Measurements from ENCODE around the gene LMX1B.
"Not testable (repeated sequence)": the region's sequence is repeated elsewhere in the genome, so short reads cannot be mapped to it uniquely, and the experiment has no call there.

The LMX1B gene

GRCh38 chr9:126613651-126614050 is at the start of gene LMX1B:
TSS of gene LMX1B (plus strand) at chr9:126613928. CDS start at chr9:126614450, 522 bp downstream.
- no peak for DNase-seq

GRCh38 chr9:126564128-126564527 is 49.6 kb upstream of the LMX1B start:
- no peak for DNase-seq

GRCh38 chr9:126564716-126565115 is 49.0 kb upstream of the LMX1B start:
- DNase-seq, result no peak

GRCh38 chr9:126565336-126566128 is 48.2 kb upstream of the LMX1B start:
- no peak for DNase-seq

- no peak for DNase-seq
Observed at GRCh38 chr9:126569036-126569435, 44.7 kb upstream of the LMX1B start.

GRCh38 chr9:126578029-126578428 is 35.7 kb upstream of the LMX1B start:
- no peak for DNase-seq

GRCh38 chr9:126580319-126580718 is 33.4 kb upstream of the LMX1B start:
- not testable (repeated sequence) for DNase-seq

- no peak for DNase-seq
Observed at GRCh38 chr9:126581893-126582292, 31.8 kb upstream of the LMX1B start.

GRCh38 chr9:126582427-126582826 is 31.3 kb upstream of the LMX1B start:
- DNase-seq, result no peak

GRCh38 chr9:126583144-126583760 is 30.5 kb upstream of the LMX1B start:
- no peak for DNase-seq

GRCh38 chr9:126584611-126585010 is 29.1 kb upstream of the LMX1B start:
- DNase-seq, result no peak

GRCh38 chr9:126586236-126586635 is 27.5 kb upstream of the LMX1B start:
- no peak for DNase-seq

- no peak for DNase-seq
Observed at GRCh38 chr9:126587187-126588185, 26.2 kb upstream of the LMX1B start.

GRCh38 chr9:126588491-126589168 is 25.1 kb upstream of the LMX1B start:
- DNase-seq, result no peak

GRCh38 chr9:126589349-126589748 is 24.4 kb upstream of the LMX1B start:
- DNase-seq, result no peak

- no peak for DNase-seq
Observed at GRCh38 chr9:126591083-126591482, 22.6 kb upstream of the LMX1B start.

- no peak for DNase-seq
Observed at GRCh38 chr9:126591922-126592321, 21.8 kb upstream of the LMX1B start.

GRCh38 chr9:126592461-126592860 is 21.3 kb upstream of the LMX1B start:
- no peak for DNase-seq

GRCh38 chr9:126595982-126596381 is 17.7 kb upstream of the LMX1B start:
- no peak for DNase-seq

- DNase-seq, result no peak
Observed at GRCh38 chr9:126599047-126599650, 14.6 kb upstream of the LMX1B start.

- DNase-seq, result no peak
Observed at GRCh38 chr9:126604059-126605055, 9.4 kb upstream of the LMX1B start.

Data from NCI-H2081 treated with DMSO at 0.1 percent for 48 hours (cell line).